HL-60 (cell line): ENCODE data around the gene LCN6.

Experiments used
- POLR2AphosphoS5 ChIP-seq: IDR thresholded peaks from 2 replicates; pipeline ENCODE4 v1.6.1; 2012; ENCODE audit warnings: low read depth
- SPI1 ChIP-seq: IDR thresholded peaks from 2 replicates; pipeline ENCODE4 v1.6.1; 2012; ENCODE audit warnings: low read depth, mild to moderate bottlenecking, borderline replicate concordance
- TF ChIP-seq, protein P1 (sequence below): IDR thresholded peaks from 2 replicates; pipeline ENCODE4 v1.6.1; 2012; ENCODE audit warnings: low read depth; ENCODE audit not compliant: insufficient replicate concordance
- TF ChIP-seq, protein P2 (sequence below): IDR thresholded peaks from one replicate; pipeline ENCODE4 v1.5.1; 2011; ENCODE audit warnings: low read length, control low read depth, inconsistent platforms; ENCODE audit not compliant: insufficient read depth

DNA sequence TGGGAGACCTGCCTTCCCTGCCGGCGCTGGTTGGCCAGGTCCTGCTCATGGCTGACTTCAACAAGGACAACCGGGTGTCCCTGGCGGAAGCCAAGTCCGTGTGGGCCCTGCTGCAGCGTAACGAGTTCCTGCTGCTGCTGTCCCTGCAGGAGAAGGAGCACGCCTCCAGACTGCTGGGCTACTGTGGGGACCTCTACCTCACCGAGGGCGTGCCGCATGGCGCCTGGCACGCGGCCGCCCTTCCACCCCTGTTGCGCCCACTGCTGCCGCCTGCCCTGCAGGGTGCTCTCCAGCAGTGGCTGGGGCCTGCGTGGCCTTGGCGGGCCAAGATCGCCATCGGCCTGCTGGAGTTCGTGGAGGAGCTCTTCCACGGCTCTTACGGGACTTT is 25.4 kb downstream of the LCN6 start:
- TF ChIP-seq, protein P1, sequence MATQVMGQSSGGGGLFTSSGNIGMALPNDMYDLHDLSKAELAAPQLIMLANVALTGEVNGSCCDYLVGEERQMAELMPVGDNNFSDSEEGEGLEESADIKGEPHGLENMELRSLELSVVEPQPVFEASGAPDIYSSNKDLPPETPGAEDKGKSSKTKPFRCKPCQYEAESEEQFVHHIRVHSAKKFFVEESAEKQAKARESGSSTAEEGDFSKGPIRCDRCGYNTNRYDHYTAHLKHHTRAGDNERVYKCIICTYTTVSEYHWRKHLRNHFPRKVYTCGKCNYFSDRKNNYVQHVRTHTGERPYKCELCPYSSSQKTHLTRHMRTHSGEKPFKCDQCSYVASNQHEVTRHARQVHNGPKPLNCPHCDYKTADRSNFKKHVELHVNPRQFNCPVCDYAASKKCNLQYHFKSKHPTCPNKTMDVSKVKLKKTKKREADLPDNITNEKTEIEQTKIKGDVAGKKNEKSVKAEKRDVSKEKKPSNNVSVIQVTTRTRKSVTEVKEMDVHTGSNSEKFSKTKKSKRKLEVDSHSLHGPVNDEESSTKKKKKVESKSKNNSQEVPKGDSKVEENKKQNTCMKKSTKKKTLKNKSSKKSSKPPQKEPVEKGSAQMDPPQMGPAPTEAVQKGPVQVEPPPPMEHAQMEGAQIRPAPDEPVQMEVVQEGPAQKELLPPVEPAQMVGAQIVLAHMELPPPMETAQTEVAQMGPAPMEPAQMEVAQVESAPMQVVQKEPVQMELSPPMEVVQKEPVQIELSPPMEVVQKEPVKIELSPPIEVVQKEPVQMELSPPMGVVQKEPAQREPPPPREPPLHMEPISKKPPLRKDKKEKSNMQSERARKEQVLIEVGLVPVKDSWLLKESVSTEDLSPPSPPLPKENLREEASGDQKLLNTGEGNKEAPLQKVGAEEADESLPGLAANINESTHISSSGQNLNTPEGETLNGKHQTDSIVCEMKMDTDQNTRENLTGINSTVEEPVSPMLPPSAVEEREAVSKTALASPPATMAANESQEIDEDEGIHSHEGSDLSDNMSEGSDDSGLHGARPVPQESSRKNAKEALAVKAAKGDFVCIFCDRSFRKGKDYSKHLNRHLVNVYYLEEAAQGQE, result no peak
- TF ChIP-seq, protein P2, sequence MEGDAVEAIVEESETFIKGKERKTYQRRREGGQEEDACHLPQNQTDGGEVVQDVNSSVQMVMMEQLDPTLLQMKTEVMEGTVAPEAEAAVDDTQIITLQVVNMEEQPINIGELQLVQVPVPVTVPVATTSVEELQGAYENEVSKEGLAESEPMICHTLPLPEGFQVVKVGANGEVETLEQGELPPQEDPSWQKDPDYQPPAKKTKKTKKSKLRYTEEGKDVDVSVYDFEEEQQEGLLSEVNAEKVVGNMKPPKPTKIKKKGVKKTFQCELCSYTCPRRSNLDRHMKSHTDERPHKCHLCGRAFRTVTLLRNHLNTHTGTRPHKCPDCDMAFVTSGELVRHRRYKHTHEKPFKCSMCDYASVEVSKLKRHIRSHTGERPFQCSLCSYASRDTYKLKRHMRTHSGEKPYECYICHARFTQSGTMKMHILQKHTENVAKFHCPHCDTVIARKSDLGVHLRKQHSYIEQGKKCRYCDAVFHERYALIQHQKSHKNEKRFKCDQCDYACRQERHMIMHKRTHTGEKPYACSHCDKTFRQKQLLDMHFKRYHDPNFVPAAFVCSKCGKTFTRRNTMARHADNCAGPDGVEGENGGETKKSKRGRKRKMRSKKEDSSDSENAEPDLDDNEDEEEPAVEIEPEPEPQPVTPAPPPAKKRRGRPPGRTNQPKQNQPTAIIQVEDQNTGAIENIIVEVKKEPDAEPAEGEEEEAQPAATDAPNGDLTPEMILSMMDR, result no peak
- TF ChIP-seq POLR2AphosphoS5 (peak; percentile 63; the same call in 1 of the 2 replicates), SPI1 (no peak)
